Measurements from ENCODE around the gene FAM171A1.
"Not testable (repeated sequence)": the region's sequence is repeated elsewhere in the genome, so short reads cannot be mapped to it uniquely, and the experiment has no call there.

The FAM171A1 gene

GRCh38 chr10:15370856-15371701, at the start of gene FAM171A1:
Gene FAM171A1 (minus strand): TSS chr10:15371289. CDS start chr10:15371052, 237 bp downstream.
- DNase-seq: peak; percentile 17

GRCh38 chr10:15420858-15421257, 49.8 kb upstream of the FAM171A1 start:
- DNase-seq: no peak

- peak; percentile 71 for DNase-seq
These were observed 48.3 kb upstream of the FAM171A1 start for GRCh38 chr10:15419279-15419874.

DNA sequence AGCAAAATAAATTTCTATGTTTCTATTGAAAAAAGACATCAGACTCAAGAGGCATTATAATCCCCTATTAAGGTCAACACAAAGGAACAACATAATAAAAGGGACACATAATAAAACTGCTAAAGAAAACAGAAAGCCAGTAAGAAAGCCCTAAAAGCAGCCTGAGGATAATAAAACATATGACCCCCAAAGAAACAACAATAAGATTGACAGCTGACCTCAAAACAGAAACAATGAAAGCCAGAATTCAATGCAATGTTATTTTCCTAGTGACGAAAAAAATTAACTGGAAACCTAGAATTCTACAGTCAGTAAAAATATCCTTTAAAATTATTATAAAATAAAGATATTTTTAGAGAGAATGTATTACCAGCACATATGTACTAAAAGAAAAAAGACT, 44.9 kb upstream of the FAM171A1 start:
- DNase-seq: no peak

- no peak for DNase-seq
These were observed 39.9 kb upstream of the FAM171A1 start for GRCh38 chr10:15411010-15411409.

GRCh38 chr10:15409350-15409749, 38.3 kb upstream of the FAM171A1 start:
- not testable (repeated sequence) for DNase-seq

DNA sequence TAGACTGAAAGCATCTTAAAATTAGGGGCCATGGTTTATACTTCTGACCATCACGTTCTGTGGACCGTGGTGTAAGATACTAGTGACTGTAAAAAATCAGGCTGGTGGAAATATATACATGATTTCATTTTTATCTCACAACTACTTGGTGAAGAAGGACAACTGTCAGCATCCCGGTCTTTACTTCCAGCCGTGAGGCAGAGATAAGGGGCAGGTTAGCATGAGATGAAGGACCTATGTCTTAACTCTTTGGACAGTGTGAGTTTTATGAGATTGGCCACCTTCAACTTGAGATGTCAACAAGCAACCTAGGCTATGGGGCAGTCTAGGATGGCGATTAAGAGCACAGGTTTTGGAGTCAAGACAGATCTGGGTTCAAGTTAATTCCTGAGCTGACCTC, 37.5 kb upstream of the FAM171A1 start:
- no peak for DNase-seq

DNA sequence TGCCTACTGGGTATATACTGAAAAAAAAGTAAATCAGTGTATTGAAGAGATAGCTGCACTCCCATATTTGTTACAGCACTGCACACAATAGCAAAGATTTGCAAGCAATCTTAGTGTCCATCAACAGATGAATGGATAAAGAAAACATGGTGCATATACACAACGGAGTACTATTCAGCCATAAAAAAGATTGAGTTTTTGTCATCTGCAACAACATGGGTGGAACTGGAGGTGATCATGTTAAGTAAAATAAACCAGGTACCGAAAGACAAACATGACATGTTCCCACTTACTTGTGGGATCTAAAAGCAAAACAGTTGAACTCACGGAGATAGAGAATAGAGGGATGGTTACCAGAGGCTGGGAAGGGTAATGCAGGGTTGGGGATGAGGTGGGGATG, 34.2 kb upstream of the FAM171A1 start:
- DNase-seq: no peak

DNA sequence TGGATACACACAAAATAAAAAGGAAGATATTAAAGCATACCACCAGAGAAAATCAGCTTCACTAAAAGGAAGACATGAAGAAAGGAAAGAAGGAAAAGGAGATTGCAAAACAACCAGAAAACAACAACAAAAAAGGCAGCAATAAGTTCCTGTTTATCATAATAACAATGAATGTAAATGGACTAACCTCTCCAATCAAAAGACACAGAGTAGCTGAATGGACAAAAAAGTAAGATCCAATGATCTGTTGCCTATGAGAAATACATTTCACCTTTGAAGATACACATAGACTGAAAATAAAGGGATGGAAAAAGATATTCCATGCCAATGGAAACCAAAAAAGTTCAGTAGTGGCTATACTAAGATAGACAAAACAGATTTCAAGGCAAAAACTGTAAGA, 30.3 kb upstream of the FAM171A1 start:
- DNase-seq: no peak

GRCh38 chr10:15400461-15400860, 29.4 kb upstream of the FAM171A1 start:
- DNase-seq: not testable (repeated sequence)

- no peak for DNase-seq
These were observed 28.1 kb upstream of the FAM171A1 start for GRCh38 chr10:15399060-15399661.

DNA sequence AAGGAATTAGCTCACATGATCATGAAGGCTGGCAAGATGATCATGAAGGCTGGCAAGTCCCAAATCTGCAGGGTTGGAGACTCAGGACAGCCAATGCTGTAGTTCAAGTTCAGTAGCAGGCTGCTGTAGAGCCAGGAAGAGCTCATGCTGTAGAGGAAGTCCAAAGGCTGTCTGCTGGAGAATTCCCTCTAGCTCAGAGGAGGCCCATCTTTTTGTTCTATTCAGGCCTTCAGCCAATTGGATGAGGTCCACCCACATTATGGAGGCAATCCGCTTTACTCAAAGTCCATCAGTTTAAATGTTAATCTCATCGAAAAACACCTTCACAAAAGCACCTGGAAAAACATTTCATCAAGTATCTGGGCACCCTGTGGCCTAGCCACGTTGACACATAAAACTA, 24.8 kb upstream of the FAM171A1 start:
- no peak for DNase-seq

DNA sequence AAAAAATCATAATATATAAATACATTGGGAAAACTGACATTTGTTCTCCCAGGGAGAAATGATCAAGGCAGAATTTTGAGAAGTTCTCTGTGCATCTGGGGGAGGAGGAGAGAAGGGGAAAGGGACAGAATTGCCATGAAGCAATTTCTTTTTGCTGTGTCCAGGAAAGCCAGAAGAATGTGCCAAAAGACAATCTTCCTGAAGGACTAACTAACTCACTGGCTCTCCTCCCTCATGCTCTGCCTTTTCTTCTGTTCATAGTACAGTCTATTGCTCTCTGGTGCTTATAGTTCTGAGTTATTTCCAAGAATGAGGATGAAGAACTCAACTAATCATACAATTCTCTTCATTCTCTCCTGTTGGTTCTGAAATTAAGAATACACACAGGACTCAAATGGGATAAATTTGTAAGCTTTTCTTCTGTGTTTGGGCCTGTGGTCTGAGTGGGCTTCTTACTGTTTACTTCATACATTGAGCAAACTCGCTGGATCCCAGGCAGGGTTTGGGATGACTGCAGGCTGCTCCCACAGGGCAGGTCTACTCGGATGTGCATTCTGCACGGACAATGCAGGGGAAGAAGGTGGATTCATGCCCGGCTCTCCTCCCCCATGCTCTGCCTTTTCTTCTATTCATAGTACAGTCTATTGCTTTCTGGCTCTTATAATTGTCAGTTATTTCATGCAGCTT, 22.2 kb upstream of the FAM171A1 start:
- no peak for DNase-seq

DNA sequence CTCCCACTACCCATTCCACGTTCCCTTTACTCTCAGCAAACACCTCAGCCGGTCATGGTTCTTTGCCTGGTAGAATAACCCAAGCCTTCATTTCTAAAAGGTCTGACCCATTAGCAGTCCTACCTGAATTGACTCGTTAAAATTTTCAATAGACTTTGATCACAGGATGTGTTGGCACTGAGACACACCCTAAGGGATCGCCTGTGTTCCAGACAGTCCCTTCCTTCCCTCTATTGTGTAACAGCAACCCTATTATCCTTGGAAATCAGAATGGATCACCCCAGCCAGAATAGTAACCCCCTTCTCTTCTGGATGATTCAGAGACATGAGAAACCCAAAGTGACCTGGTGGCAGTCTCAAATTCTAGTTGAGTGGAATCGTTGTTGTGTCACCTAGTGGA, 20.4 kb upstream of the FAM171A1 start:
- DNase-seq: no peak

DNA sequence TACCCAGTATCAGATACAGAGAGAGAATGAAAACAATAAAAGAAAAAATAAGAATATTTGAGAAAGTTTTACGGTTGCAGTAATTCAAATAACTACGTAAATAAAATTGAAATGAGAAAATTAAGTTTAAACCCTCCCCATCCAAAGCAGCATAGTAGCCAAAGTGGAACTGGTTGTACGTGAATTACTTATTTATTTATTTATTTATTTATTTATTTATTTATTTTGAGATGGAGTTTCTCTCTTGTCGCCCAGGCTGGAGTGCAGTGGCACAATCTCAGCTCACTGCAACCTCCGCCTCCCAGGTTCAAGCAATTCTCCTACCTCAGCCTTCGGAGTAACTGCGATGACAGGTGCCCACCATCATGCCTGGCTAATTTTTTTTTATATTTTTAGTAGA, 17.1 kb upstream of the FAM171A1 start:
- DNase-seq: not testable (repeated sequence)

DNA sequence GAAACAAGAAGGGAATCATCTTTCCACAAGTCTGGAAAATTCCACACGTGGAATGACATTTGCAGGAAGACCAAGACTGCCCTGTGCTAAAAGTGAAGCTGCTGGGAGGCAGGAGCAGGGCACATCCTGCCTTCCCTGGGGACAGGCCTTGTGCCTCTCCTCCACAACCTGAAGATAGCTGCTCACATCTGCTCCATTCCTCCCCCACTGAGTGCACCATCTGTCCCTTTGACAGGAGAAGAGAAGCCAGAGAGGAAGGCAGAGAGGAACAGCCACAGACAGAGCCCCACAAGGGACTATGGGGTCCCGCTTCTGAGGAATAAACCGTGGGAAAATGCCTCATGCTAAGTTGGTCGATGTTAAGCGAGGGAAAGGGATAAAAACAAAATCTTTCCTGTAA, 15.9 kb upstream of the FAM171A1 start:
- DNase-seq: no peak

- DNase-seq: no peak
These were observed 14.7 kb upstream of the FAM171A1 start for GRCh38 chr10:15385552-15386455.

- DNase-seq: no peak
These were observed 10.3 kb upstream of the FAM171A1 start for GRCh38 chr10:15381420-15381819.

DNA sequence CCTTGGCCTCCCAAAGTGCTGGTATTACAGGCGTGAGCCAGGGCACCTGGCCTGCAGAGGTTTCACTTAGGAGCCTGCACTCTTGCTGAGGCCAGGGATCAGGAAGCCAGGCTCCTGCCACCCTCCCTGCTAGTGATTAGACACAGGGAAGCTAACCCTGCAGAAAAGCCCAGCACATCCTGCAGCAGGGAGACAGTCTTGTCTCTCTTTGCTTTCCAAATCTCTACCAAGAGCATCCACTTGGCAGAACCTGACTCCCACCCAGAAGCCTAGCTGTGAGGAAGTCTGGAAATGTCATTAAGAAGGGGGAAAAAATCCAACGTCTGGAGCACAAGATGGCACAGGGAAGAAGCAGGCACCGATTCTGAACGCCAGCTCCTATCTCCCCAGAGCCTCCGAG, 8.0 kb upstream of the FAM171A1 start:
- no peak for DNase-seq

- DNase-seq: no peak
These were observed 7.5 kb upstream of the FAM171A1 start for GRCh38 chr10:15378569-15378968.

DNA sequence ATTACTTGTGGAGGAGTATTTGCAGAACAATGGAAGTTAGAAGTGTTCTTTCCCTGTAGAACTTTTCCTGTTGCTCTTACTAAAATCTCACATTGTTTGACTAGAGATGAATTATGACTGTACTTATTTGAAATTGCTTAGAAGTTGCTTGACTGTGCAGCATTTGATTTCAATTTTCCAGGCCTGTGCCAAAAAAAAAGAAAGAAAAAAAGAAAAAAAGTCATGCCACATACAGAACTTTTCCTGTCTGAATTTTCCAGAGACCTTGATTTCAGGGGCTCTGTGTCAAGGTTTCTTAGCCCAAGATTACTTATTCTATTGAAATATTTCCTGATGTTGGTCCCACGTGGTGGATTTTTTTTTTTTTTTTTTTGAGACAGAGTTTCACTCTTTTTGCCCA, 3.5 kb upstream of the FAM171A1 start:
- no peak for DNase-seq

DNA sequence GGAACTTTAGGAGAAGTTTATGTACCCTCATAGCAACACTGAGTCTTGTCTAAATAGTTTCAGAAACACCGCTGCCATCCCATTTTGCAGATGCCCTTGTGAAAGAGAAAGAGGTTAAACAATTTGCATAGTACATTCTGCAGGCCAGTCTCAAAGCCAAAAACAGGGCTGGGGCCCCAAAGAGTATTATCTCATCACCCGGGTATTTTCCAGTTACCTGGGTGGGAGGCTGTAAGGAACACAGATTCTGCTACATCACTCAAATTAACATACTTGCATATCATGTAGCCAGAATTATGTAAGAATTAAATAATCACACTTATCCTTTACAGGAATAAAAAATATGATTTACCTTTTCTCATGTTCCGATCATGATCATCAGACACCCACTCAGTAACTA, 3.1 kb upstream of the FAM171A1 start:
- DNase-seq: no peak
